Urinary bladder (tissue), 4 donors: Measurements from ENCODE around the gene MED15. TPM values are rescaled to one million over a fixed set of nuclear protein-coding genes. Genes with fewer than 3 reads are reported as not detected.
"Not testable (repeated sequence)": the region's sequence is repeated elsewhere in the genome, so short reads cannot be mapped to it uniquely, and the experiment has no call there.

ENCODE experiments used
- DNase-seq: peaks from one replicate; pipeline ENCODE4 v3.0.0-alpha.2; 2015; ENCODE audit errors: extremely low spot score
- H3K27ac ChIP-seq: one replicate; pipeline ENCODE4 v1.5.1; 2013; ENCODE audit warnings: low read depth, mild to moderate bottlenecking, moderate library complexity
- H3K36me3 ChIP-seq: one replicate; pipeline ENCODE4 v1.6.1; 2013; ENCODE audit warnings: mild to moderate bottlenecking, moderate library complexity; ENCODE audit not compliant: insufficient read depth
- H3K4me1 ChIP-seq: one replicate; pipeline ENCODE4 v1.6.1; 2013; ENCODE audit warnings: mild to moderate bottlenecking, moderate library complexity; ENCODE audit not compliant: insufficient read depth
- H3K4me3 ChIP-seq: one replicate; pipeline ENCODE4 v1.5.1; 2013; ENCODE audit warnings: low read depth, low read length
- WGBS: extraction: QIAGEN DNeasy Blood & Tissue Kit; methylation state at CpG from one replicate; pipeline ENCODE4 v1.1.7; 2013; 5-methylcytosine and 5-hydroxymethylcytosine counted together
- polyA plus RNA-seq: library from polyadenylated mRNA; stranded (reverse); fragments of 200-250 nt; gene quantifications from one replicate; pipeline ENCODE4 v1.2.3, GENCODE V29; 2013
- total RNA-seq: library from RNA; depleted of rRNA; stranded (reverse); fragments of >200 nt; gene quantifications from one replicate; pipeline ENCODE4 v1.2.3, GENCODE V29; 2014
- donor health status: healthy with polysubstance abuse.
- donor health status: healthy.

Gene MED15
- total and polyA plus RNA-seq, 2 donors: 34.0 to 57.9 TPM

- Histone ChIP-seq H3K4me1 (no peaks in the 10 kb centered on the region), H3K36me3 (no peaks in the 10 kb centered on the region), H3K4me3 (no peak overlapping the region), H3K27ac (no peak overlapping the region)
- WGBS: 97% methylated on average over 1 of the region's 1 CpG
- DNase-seq: no peak
Observed at GRCh38 chr22:20490941-20491307, 16.5 kb upstream of the MED15 start.

DNA sequence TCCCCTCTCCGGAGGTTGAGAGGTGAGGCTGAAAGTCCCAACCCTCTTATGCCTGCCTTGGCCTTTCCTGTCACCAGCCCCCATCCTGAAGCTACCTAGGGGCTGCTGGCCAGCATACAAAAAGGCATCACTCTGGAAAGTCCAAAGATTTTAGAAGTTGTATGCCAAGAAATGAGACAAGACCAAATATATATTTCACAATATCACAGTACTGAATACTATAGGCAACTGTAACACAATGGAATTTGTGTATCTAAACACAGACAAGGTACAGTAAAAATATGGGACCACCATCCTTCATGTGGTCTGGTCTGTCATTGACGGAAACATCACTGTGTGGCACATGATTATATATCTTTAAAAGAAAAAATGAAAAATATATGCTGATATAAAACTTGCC lies 16.1 kb upstream of the MED15 start:
- Histone ChIP-seq H3K4me1 (no peaks in the 10 kb centered on the region), H3K4me3 (no peak overlapping the region), H3K36me3 (no peaks in the 10 kb centered on the region), H3K27ac (no peak overlapping the region)
- no peak for DNase-seq
- WGBS: 91% methylated on average over 2 of the region's 2 CpGs

- H3K27ac ChIP-seq: peak within 1 kb of the TSS; percentile 95
- peak within 1 kb of the TSS; percentile 79 for H3K4me3 ChIP-seq
- DNase-seq: no peak
- WGBS: under 1% methylated on average over 108 of the region's 108 CpGs
- no peaks in the 10 kb centered on the region for H3K36me3 ChIP-seq
- no peaks in the 10 kb centered on the region for H3K4me1 ChIP-seq
Observed at GRCh38 chr22:20494978-20495860, 12.2 kb upstream of the MED15 start, which contains the start of gene KLHL22. Gene KLHL22 (minus strand): TSS chr22:20495795. CDS start chr22:20489211, 6,584 bp downstream.

DNA sequence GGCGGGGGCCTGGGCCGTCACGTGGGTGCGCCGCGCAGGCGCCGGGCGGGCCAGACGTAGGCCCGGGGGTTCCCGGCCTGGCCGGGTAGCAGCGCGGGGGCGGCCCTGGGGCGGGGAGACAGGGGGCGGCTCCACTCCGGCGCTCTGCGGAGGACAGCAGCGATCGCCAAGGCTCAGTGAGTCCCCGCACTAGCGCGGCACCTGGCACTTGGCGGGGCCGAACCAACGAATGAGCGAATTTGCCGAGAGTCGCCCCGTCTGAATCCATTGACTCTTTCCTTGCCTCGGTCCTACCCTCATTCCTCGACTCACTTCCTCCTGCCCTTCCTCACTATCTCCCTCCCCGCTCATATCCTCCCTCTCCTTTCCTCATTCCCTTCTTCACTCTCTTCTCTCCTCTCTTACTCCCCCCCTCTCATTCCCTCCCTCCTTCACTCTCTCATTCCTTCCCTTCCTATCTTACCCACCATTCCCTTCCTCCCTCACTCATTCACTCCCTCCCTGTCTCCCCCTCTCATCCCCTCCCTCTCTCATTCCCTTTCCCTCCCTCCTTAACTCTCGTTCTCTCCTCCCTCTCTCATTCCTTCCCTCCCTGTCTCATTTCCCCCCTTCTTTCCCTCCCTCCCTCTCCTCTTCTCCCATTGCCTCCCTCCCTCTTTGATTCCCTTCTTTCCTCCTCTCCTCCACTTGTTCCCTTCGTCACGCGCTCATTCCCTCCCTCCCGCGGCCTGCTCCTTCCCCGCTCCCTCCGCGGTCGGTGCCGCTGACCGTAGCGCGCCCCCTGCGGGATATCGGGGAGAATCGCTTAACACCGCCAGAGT lies 11.3 kb upstream of the MED15 start:
- H3K4me3 ChIP-seq: peak overlapping the region; percentile 79
- H3K4me1 ChIP-seq: no peaks in the 10 kb centered on the region
- H3K27ac ChIP-seq: peak overlapping the region; percentile 95
- peak; percentile 80 for DNase-seq
- H3K36me3 ChIP-seq: no peaks in the 10 kb centered on the region
- under 1% methylated on average over 54 of the region's 54 CpGs for WGBS

- Histone ChIP-seq H3K27ac (no peak overlapping the region), H3K36me3 (no peaks in the 10 kb centered on the region), H3K4me1 (no peaks in the 10 kb centered on the region), H3K4me3 (no peak overlapping the region)
- 89% methylated on average over 3 of the region's 3 CpGs for WGBS
- no peak for DNase-seq
Observed at GRCh38 chr22:20497426-20497825, 10.0 kb upstream of the MED15 start.

DNA sequence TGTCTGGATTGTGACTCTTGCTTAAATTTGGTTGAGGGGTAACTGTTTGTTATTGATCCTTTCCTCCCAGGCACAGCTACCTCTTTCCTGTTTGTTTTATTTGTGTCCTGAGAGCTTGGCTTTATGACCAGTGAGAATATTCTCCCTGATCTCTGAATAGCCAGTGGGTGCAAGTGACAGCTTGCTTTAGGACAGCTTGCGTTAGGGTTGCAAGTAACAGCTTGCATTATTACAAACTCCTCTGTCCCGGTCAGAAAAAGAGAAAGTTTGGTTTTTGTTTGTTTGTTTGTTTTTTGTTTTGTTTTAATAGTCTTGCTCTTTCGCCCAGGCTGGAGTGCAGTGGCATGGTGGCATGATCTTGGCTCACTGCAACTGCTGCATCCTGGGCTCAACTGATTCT lies 8.5 kb upstream of the MED15 start:
- no peaks in the 10 kb centered on the region for H3K36me3 ChIP-seq
- 57% methylated on average over 3 of the region's 3 CpGs for WGBS
- no peak overlapping the region for H3K4me3 ChIP-seq
- DNase-seq: no peak
- no peak overlapping the region for H3K27ac ChIP-seq
- H3K4me1 ChIP-seq: no peaks in the 10 kb centered on the region

GRCh38 chr22:20499769-20500168 lies 7.6 kb upstream of the MED15 start:
- no peak overlapping the region for H3K4me3 ChIP-seq
- no peaks in the 10 kb centered on the region for H3K4me1 ChIP-seq
- H3K27ac ChIP-seq: no peak overlapping the region
- WGBS: 93% methylated on average over 7 of the region's 7 CpGs
- DNase-seq: no peak
- no peaks in the 10 kb centered on the region for H3K36me3 ChIP-seq

- Histone ChIP-seq H3K36me3 (no peaks in the 10 kb centered on the region), H3K4me3 (no peak overlapping the region), H3K27ac (no peak overlapping the region), H3K4me1 (no peaks in the 10 kb centered on the region)
- WGBS: 87% methylated on average over 2 of the region's 2 CpGs
- DNase-seq: no peak
Observed at GRCh38 chr22:20503816-20504215, 3.6 kb upstream of the MED15 start.

DNA sequence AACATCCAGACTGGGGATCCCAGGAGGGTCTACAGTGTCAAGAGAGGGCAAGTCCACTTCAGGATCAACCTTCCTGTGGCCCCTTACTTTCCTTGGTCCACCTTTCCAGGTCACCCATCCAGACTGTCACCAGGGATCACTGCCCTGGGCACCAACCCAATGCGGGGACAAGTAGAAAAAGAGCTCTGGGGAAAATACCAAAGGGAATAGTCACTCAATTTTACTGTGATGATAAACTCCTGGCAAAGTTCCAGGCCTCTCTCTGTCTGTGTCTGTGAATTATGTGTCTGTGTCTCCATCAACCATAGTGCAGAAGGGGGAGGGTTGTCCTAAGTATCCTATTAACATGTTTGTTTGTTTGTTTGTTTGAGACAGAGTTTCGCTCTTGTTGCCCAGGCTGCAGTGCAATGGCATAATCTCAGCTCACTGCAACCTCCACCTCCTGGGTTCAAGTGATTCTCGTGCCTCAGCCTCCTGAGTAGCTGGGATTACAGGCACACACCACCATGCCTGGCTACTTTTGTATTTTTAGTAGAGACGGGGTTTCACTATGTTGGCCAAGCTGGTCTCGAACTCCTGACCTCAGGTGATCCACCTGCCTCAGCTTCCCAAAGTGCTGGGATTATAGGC lies 3.0 kb upstream of the MED15 start:
- DNase-seq, H3K36me3 ChIP-seq, H3K4me1 ChIP-seq, H3K27ac ChIP-seq, H3K4me3 ChIP-seq: not testable (repeated sequence)
- WGBS: 76% methylated on average over 5 of the region's 5 CpGs

GRCh38 chr22:20506543-20507252 lies 712 bp upstream of the MED15 start:
- Histone ChIP-seq H3K27ac (no peak overlapping the region), H3K4me3 (peak overlapping the region; percentile 78), H3K4me1 (no peaks in the 10 kb centered on the region), H3K36me3 (no peaks in the 10 kb centered on the region)
- WGBS: 66% methylated on average over 13 of the region's 13 CpGs
- no peak for DNase-seq

- Histone ChIP-seq H3K4me3 (peak overlapping the region; percentile 78), H3K27ac (peak overlapping the region; percentile 94)
- H3K36me3 ChIP-seq, DNase-seq, H3K4me1 ChIP-seq: not testable (repeated sequence)
- under 1% methylated on average over 21 of the region's 21 CpGs for WGBS
Observed at GRCh38 chr22:20508067-20508755, 801 bp downstream of the MED15 start.

DNA sequence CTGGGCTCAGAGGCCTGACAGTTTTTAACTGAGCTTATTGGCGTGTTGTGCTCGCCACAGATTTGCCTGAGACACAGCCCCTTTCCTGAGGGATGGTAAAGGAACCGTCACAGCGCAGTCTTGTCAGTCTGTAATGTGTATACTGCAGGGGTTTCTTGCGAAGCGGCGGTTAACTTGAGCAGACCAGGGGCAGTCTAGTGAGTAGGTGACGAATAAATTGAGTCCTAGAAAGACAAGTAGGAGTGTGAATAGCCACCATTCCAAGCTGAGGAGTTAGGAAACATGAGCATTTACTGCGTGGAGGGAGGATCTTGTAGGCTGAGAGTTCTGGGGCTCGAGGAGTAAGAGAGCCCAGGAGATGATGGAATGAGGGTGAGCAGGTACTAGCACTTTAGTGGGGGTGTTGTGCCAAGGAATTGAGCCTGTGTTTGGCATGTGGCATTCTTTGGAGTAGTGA lies 1.4 kb downstream of the MED15 start:
- no peak for DNase-seq

More for the DNA sequence above, 1.4 kb downstream of the MED15 start:
- Histone ChIP-seq H3K36me3 (no peaks in the 10 kb centered on the region), H3K4me3 (peak overlapping the region; percentile 7), H3K4me1 (no peaks in the 10 kb centered on the region), H3K27ac (peak overlapping the region; percentile 78)
- WGBS: 35% methylated on average over 10 of the region's 10 CpGs
